Measurements from ENCODE around the gene NAA15.

GRCh38 chr4:139450586-139450985, 149.3 kb downstream of the NAA15 start:
- TF ChIP-seq CTCF (IDR thresholded peaks at IDR 0.05): no peak
- no peak for TF ChIP-seq POLR2A (IDR thresholded peaks at IDR 0.05)

Measured in lower leg skin (tissue), 3 donors.